ENCODE results near the gene PNPLA5. TPM values are rescaled to one million over a fixed set of nuclear protein-coding genes. Genes with fewer than 3 reads are reported as not detected.

Gene PNPLA5
- total RNA-seq, 1 experiment from 2014 or later = 5.5 TPM

DNA sequence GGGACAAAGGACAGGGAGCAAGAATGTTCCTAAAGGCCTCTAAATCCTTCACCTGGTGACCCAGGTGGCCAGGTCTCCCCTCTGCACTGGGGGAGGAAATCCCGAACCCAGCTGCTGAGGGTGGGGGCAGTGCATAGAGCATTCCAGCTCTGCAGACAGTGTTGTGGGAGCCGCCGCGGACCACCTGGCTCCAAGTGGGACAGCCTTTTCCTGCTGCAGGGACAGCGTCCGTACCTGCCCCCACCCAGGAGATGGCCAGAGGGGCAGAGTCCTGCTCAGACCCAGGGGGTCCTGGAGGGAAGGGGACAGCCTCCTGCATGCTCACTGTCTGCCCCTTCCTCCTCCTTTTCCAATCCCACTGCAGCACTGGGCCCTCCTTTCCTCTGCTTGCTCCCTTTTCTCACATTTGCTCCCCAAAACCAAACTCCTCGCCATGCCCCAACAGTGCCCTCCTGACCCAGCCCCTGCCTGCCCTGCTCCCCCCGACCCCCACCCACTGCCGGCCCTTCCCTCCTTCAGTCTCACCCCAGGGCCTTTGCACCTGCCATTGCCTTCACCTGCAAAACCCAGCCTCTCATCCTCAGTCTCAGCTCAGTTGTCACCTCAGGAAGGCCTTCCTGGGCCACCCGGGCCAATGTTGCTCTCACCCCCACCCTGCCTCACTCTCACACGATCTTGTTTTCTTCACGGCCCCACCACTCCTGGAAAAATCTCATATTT is 12.8 kb downstream of the PNPLA5 start:
- H4K5ac ChIP-seq (ENCODE audit: insufficient read length, low read depth, low read length) = no peak overlapping the region
- H2BK20ac ChIP-seq (ENCODE audit: low read depth, low read length, poor library complexity, severe bottlenecking) = no peak overlapping the region
- no peak overlapping the region for H4K91ac ChIP-seq (ENCODE audit: insufficient read length, low read depth, low read length)
- no CpG with 5 or more reads among the region's 12 CpGs for WGBS (ENCODE audit: extremely low coverage, insufficient read length, low lambda C conversion rate)
- no peaks in the 10 kb centered on the region for H4K20me1 ChIP-seq (ENCODE audit: control insufficient read depth, insufficient read depth, insufficient read length)
- no peak overlapping the region for H3K4me3 Mint-ChIP-seq
- no peak overlapping the region for H3K27ac Mint-ChIP-seq
- H3K4me1 Mint-ChIP-seq = peaks cover 3 to 10% of the 10 kb centered on the region in 2 experiments
- H3K79me2 ChIP-seq (ENCODE audit: insufficient read depth, low read length) = no peaks in the 10 kb centered on the region
- peaks cover 3 to 11% (median 4%) of the 10 kb centered on the region in 3 experiments; a peak in 5 of 7 replicates for H3K36me3 Mint-ChIP-seq (ENCODE audit: insufficient read depth in 1 of 3, low read depth in 3 of 3)
- no peaks in the 10 kb centered on the region for H3K79me1 ChIP-seq (ENCODE audit: insufficient read depth, low read depth, low read length, poor library complexity, severe bottlenecking)
- no peak overlapping the region for H3K4me2 ChIP-seq (ENCODE audit: insufficient read depth, insufficient read length, low read length)
- no peak overlapping the region for H3K18ac ChIP-seq (ENCODE audit: insufficient read length, low read depth, low read length)
- DNase-seq = no peak
- no peak overlapping the region for H2BK15ac ChIP-seq (ENCODE audit: low read depth, low read length)
- TF ChIP-seq, protein P1, sequence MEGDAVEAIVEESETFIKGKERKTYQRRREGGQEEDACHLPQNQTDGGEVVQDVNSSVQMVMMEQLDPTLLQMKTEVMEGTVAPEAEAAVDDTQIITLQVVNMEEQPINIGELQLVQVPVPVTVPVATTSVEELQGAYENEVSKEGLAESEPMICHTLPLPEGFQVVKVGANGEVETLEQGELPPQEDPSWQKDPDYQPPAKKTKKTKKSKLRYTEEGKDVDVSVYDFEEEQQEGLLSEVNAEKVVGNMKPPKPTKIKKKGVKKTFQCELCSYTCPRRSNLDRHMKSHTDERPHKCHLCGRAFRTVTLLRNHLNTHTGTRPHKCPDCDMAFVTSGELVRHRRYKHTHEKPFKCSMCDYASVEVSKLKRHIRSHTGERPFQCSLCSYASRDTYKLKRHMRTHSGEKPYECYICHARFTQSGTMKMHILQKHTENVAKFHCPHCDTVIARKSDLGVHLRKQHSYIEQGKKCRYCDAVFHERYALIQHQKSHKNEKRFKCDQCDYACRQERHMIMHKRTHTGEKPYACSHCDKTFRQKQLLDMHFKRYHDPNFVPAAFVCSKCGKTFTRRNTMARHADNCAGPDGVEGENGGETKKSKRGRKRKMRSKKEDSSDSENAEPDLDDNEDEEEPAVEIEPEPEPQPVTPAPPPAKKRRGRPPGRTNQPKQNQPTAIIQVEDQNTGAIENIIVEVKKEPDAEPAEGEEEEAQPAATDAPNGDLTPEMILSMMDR (conservative IDR thresholded peaks at IDR 0.05) = no peak
- no peak overlapping the region for H3T11ph ChIP-seq (ENCODE audit: low read length)
- no peak overlapping the region for H3K23ac ChIP-seq (ENCODE audit: insufficient read length, low read depth, low read length)
- no peak overlapping the region for H2BK12ac ChIP-seq (ENCODE audit: insufficient read length, low read depth, low read length)
- no peak overlapping the region for H4K8ac ChIP-seq (replicated peaks; ENCODE audit: insufficient read length, low read depth, low read length)
- H3K9me3 ChIP-seq (ENCODE audit: control insufficient read depth, low read depth, low read length) = no peaks in the 10 kb centered on the region
- peaks cover under 1 to 9% of the 10 kb centered on the region in 2 experiments; a peak in 4 of 5 replicates for H3K9me3 Mint-ChIP-seq
- H3K27me3 ChIP-seq (ENCODE audit: insufficient read depth, low read length) = no peaks in the 10 kb centered on the region
- no peak overlapping the region for H2BK120ac ChIP-seq (ENCODE audit: low read depth, low read length, poor library complexity, severe bottlenecking)
- H3K9ac ChIP-seq (ENCODE audit: extremely low read depth, insufficient read length, low read length) = no peak overlapping the region
- no peak overlapping the region for H3K4ac ChIP-seq (ENCODE audit: low read depth, low read length)
- peaks cover 1% of the 10 kb centered on the region for H3K27me3 Mint-ChIP-seq (ENCODE audit: low read depth)
- H3K4me1 ChIP-seq (ENCODE audit: insufficient read depth, low read length) = no peaks in the 10 kb centered on the region
- no peak overlapping the region for H3K56ac ChIP-seq (ENCODE audit: insufficient read length, low read depth, low read length)
- H3K23me2 ChIP-seq (ENCODE audit: insufficient read length, low read depth, low read length, poor library complexity, severe bottlenecking) = no peaks in the 10 kb centered on the region
- H2AFZ ChIP-seq (ENCODE audit: low read length) = no peak overlapping the region
- H2AK5ac ChIP-seq (ENCODE audit: insufficient read length, low read length) = no peak overlapping the region
- no peak overlapping the region for H2BK5ac ChIP-seq (ENCODE audit: insufficient read length, low read length)
- H3K27ac ChIP-seq (ENCODE audit: insufficient read length, low read depth, low read length) = no peak overlapping the region
- H3K14ac ChIP-seq (ENCODE audit: insufficient read depth, low read length) = no peak overlapping the region; the same call in 1 of the 2 replicates

Measured in H9 (cell line).